ENCODE data around the gene KLRF2.

- TF ChIP-seq, protein P1, sequence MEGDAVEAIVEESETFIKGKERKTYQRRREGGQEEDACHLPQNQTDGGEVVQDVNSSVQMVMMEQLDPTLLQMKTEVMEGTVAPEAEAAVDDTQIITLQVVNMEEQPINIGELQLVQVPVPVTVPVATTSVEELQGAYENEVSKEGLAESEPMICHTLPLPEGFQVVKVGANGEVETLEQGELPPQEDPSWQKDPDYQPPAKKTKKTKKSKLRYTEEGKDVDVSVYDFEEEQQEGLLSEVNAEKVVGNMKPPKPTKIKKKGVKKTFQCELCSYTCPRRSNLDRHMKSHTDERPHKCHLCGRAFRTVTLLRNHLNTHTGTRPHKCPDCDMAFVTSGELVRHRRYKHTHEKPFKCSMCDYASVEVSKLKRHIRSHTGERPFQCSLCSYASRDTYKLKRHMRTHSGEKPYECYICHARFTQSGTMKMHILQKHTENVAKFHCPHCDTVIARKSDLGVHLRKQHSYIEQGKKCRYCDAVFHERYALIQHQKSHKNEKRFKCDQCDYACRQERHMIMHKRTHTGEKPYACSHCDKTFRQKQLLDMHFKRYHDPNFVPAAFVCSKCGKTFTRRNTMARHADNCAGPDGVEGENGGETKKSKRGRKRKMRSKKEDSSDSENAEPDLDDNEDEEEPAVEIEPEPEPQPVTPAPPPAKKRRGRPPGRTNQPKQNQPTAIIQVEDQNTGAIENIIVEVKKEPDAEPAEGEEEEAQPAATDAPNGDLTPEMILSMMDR (conservative IDR thresholded peaks at IDR 0.05; ENCODE audit: low read length), result no peak
- TF ChIP-seq EZH2phosphoT487 (IDR thresholded peaks at IDR 0.05; ENCODE audit: borderline replicate concordance), result no peak
Measured at GRCh38 chr12:9935026-9935425, 53.7 kb downstream of the KLRF2 start.
